T-helper 9 cell (primary cell): ENCODE results near the gene RAB1A.

Source experiments
- DNase-seq: peaks from one replicate; pipeline ENCODE4 v3.0.0-alpha.2; 2020

The RAB1A gene

GRCh38 chr2:65057391-65058052, 72.4 kb downstream of the RAB1A start:
- peak; percentile 23 for DNase-seq

GRCh38 chr2:65057054-65057375, 72.9 kb downstream of the RAB1A start:
- no peak for DNase-seq

- DNase-seq: peak; percentile 92
These were observed 73.5 kb downstream of the RAB1A start, which contains the start of gene CEP68 for GRCh38 chr2:65056215-65057053. Gene CEP68, plus strand, starts transcription at chr2:65056416. Its CDS starts 13,029 bp downstream, at chr2:65069445.

GRCh38 chr2:65055422-65056214, 74.3 kb downstream of the RAB1A start:
- peak; percentile 58 for DNase-seq

GRCh38 chr2:65054749-65055421, 75.0 kb downstream of the RAB1A start:
- DNase-seq: no peak

- DNase-seq: no peak
These were observed 76.7 kb downstream of the RAB1A start for GRCh38 chr2:65053199-65053598.

- DNase-seq: no peak
These were observed 79.0 kb downstream of the RAB1A start for GRCh38 chr2:65050931-65051330.

GRCh38 chr2:65049010-65049639, 80.8 kb downstream of the RAB1A start:
- DNase-seq: no peak

- no peak for DNase-seq
These were observed 83.1 kb downstream of the RAB1A start for GRCh38 chr2:65046633-65047407.

GRCh38 chr2:65045651-65046050, 84.3 kb downstream of the RAB1A start:
- no peak for DNase-seq

GRCh38 chr2:65044097-65044735, 85.7 kb downstream of the RAB1A start:
- no peak for DNase-seq

GRCh38 chr2:65043001-65043400, 86.9 kb downstream of the RAB1A start:
- DNase-seq: no peak

- DNase-seq: peak; percentile 61
These were observed 89.3 kb downstream of the RAB1A start for GRCh38 chr2:65040400-65041261.

GRCh38 chr2:65039640-65040039, 90.3 kb downstream of the RAB1A start:
- no peak for DNase-seq

GRCh38 chr2:65037178-65037577, 92.7 kb downstream of the RAB1A start:
- no peak for DNase-seq
